Keratinocyte (primary cell): ENCODE data around the gene OR52I2. TPM values are rescaled to one million over a fixed set of nuclear protein-coding genes. Genes with fewer than 3 reads are reported as not detected.

Experiments
- DNase-seq: peaks from one replicate; pipeline ENCODE4 v3.0.0-alpha.2; 2011; ENCODE audit warnings: low read depth, missing footprints, low spot score
- FAIRE-seq: peaks from 2 replicates; lab custom pipeline; 2011; peaks lifted over from hg19 to GRCh38; lab: Jason Lieb, UNC
- H2AFZ ChIP-seq: 2 replicates; pipeline ENCODE4 v1.6.0; 2012; ENCODE audit warnings: low read length, control low read depth, inconsistent platforms; ENCODE audit not compliant: control insufficient read depth
- H3K27ac ChIP-seq: 2 replicates; pipeline ENCODE4 v1.5.1; 2011; ENCODE audit warnings: low read length; ENCODE audit not compliant: control insufficient read depth, insufficient read depth
- H3K27me3 ChIP-seq: 3 replicates; pipeline ENCODE4 v1.6.0; 2011; ENCODE audit warnings: low read length; ENCODE audit not compliant: control insufficient read depth, insufficient read depth; ENCODE audit errors: extremely low read depth
- H3K36me3 ChIP-seq, 2 experiments: 2 replicates in 1 of 2; 3 replicates in 1 of 2; pipeline ENCODE4 v1.5.1; 2011; ENCODE audit warnings: low read length in 2 of 2, mild to moderate bottlenecking in 1 of 2; ENCODE audit not compliant: control insufficient read depth in 2 of 2, insufficient read depth in 2 of 2; ENCODE audit errors: extremely low read depth in 1 of 2
- H3K4me1 ChIP-seq: 3 replicates; pipeline ENCODE4 v1.5.1; 2011; ENCODE audit warnings: low read length; ENCODE audit not compliant: control insufficient read depth, insufficient read depth; ENCODE audit errors: extremely low read depth
- H3K4me2 ChIP-seq: 3 replicates; pipeline ENCODE4 v1.6.0; 2011; ENCODE audit warnings: low read depth, low read length; ENCODE audit not compliant: control insufficient read depth, insufficient read depth; ENCODE audit errors: extremely low read depth
- H3K4me3 ChIP-seq, 3 experiments: fragments of 200-600 bp in 1 of 3; sonication (generic) in 1 of 3; 2 replicates in 2 of 3; 3 replicates in 1 of 3; pipeline ENCODE4 v1.5.1; 2011 to 2016; ENCODE audit warnings: low read length in 3 of 3, mild to moderate bottlenecking in 3 of 3, control low read depth in 2 of 3, inconsistent platforms in 1 of 3, low read depth in 1 of 3, mixed read lengths in 1 of 3, mixed run types in 1 of 3, moderate library complexity in 1 of 3; ENCODE audit not compliant: control insufficient read depth in 2 of 3, insufficient read depth in 2 of 3; ENCODE audit errors: extremely low read depth in 1 of 3
- H3K79me2 ChIP-seq: 2 replicates; pipeline ENCODE4 v1.6.0; 2012; ENCODE audit warnings: low read length; ENCODE audit not compliant: control insufficient read depth, insufficient read depth
- H3K9ac ChIP-seq: 3 replicates; pipeline ENCODE4 v1.6.0; 2011; ENCODE audit warnings: low read length; ENCODE audit not compliant: control insufficient read depth, insufficient read depth; ENCODE audit errors: extremely low read depth
- H3K9me1 ChIP-seq: 3 replicates; pipeline ENCODE4 v1.6.0; 2011; ENCODE audit warnings: low read length; ENCODE audit not compliant: control insufficient read depth, insufficient read depth; ENCODE audit errors: extremely low read depth
- H3K9me3 ChIP-seq: 2 replicates; pipeline ENCODE4 v1.5.1; 2012; ENCODE audit warnings: low read depth, low read length; ENCODE audit not compliant: control insufficient read depth
- H4K20me1 ChIP-seq: 3 replicates; pipeline ENCODE4 v1.6.0; 2011; ENCODE audit warnings: low read length; ENCODE audit not compliant: control insufficient read depth, insufficient read depth; ENCODE audit errors: extremely low read depth
- CTCF ChIP-seq, 3 experiments: IDR thresholded peaks in 1 of 3; conservative IDR thresholded peaks in 1 of 3; optimal IDR thresholded peaks in 1 of 3; 2 replicates in 2 of 3; 3 replicates in 1 of 3; pipeline versions ENCODE3 to v1.5.1; 2011; ENCODE audit warnings: low read length in 3 of 3, mild to moderate bottlenecking in 3 of 3, moderate library complexity in 2 of 3, control low read depth in 1 of 3, inconsistent platforms in 1 of 3; ENCODE audit not compliant: insufficient read depth in 2 of 3; ENCODE audit errors: extremely low read depth in 1 of 3
- EZH2 ChIP-seq: IDR thresholded peaks from one replicate; pipeline ENCODE4 v1.6.1; 2012; ENCODE audit warnings: inconsistent platforms, mild to moderate bottlenecking, low read length, moderate library complexity
- dilution Hi-C: fragments of 300-500 bp; cut with MboI; formaldehyde crosslinking; loops from one replicate; pipeline ENCODE4 v1.7.0; 2020; ENCODE audit warnings: low sequenced_read_pairs; ENCODE audit not compliant: extremely low pct_ligation_motif_present
- polyA plus RNA-seq, 5 experiments: library from polyadenylated mRNA; depleted of rRNA in 3 of 5; stranded (reverse) in 3 of 5; stranded (forward) in 1 of 5; unstranded in 1 of 5; fragments of >200 nt; gene quantifications; 1 replicate in 1 of 5; 2 replicates in 3 of 5; 3 replicates in 1 of 5; pipeline versions ENCODE4 v1.2.1 to v1.2.3, GENCODE V29; 2011 to 2012; ENCODE audit warnings: missing spikeins in 2 of 5, low read depth in 1 of 5, low replicate concordance in 1 of 5

Gene OR52I2
- polyA plus RNA-seq, 1 donor (not counting 4 experiments of a cell fraction or from before 2014, with no cell fraction given): not detected

GRCh38 chr11:4544891-4545290, 36.7 kb upstream of the OR52I2 start, which contains the start of gene OR52M1:
TSS of gene OR52M1 (plus strand) at chr11:4545191. CDS start at chr11:4545191, 0 bp downstream.
- H3K4me3 ChIP-seq: no peak within 1 kb of the TSS
- FAIRE-seq (no peak), DNase-seq (no peak)
- no peaks in the 10 kb centered on the region for H3K9me1 ChIP-seq
- no peaks in the 10 kb centered on the region for H3K9me3 ChIP-seq
- no peaks in the 10 kb centered on the region for H3K36me3 ChIP-seq
- H3K79me2 ChIP-seq: no peaks in the 10 kb centered on the region
- H4K20me1 ChIP-seq: no peaks in the 10 kb centered on the region
- H3K27me3 ChIP-seq: no peaks in the 10 kb centered on the region
- H3K9ac ChIP-seq: no peak within 1 kb of the TSS
- H3K4me1 ChIP-seq: peaks cover 8% of the 10 kb centered on the region
- TF ChIP-seq EZH2 (no peak), CTCF (optimal IDR thresholded peaks at IDR 0.05 in 1 of 3, IDR thresholded peaks at IDR 0.05 in 1 of 3, conservative IDR thresholded peaks at IDR 0.05 in 1 of 3; ENCODE audit: extremely low read depth in 1 of 3, insufficient read depth in 2 of 3, low read length in 3 of 3) (no peak)
- no peak within 1 kb of the TSS for H3K27ac ChIP-seq
- dilution Hi-C loops: no loop called here
- H3K4me2 ChIP-seq: no peak within 1 kb of the TSS
- no peak within 1 kb of the TSS for H2AFZ ChIP-seq

DNA sequence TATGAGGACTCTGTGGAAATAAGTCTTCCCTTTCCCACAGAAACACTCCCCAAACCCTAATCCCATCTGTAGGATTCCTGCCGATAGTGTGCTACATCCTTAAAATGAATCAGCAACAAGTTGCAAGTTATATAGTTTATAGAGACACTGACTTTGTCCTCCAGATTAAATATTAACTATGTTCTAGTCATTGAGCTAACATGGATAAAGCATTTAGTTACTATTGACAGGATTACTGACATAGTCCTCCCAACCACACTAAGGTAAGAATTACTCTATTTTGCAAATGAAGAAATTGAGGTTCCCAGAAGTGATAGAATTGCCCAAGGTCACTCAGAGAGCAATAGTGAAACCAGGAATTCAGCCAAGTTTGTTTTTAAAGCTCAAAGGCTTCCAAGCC, 34.7 kb upstream of the OR52I2 start:
- Histone ChIP-seq H3K27me3 (no peaks in the 10 kb centered on the region), H3K4me2 (no peak overlapping the region), H3K9me3 (no peaks in the 10 kb centered on the region), H3K4me1 (peaks cover 8% of the 10 kb centered on the region), H3K4me3 (no peak overlapping the region), H3K27ac (no peak overlapping the region), H3K36me3 (no peaks in the 10 kb centered on the region), H4K20me1 (no peaks in the 10 kb centered on the region), H3K9ac (no peak overlapping the region), H3K9me1 (no peaks in the 10 kb centered on the region), H2AFZ (no peak overlapping the region), H3K79me2 (no peaks in the 10 kb centered on the region)
- dilution Hi-C loops: no loop called here
- FAIRE-seq (no peak), DNase-seq (no peak)
- TF ChIP-seq CTCF (optimal IDR thresholded peaks at IDR 0.05 in 1 of 3, IDR thresholded peaks at IDR 0.05 in 1 of 3, conservative IDR thresholded peaks at IDR 0.05 in 1 of 3; ENCODE audit: extremely low read depth in 1 of 3, insufficient read depth in 2 of 3, low read length in 3 of 3) (no peak), EZH2 (no peak)
